Activated CD8-positive, alpha-beta T cell treated with anti-CD3 and anti-CD28 coated beads for 36 hours (primary cell): ENCODE results near the gene ALPK1. TPM values are rescaled to one million over a fixed set of nuclear protein-coding genes. Genes with fewer than 3 reads are reported as not detected.

Experiments used
- ATAC-seq: fragments of 200-7000 bp; cut with Tn5 transposase; one replicate; pipeline ENCODE4 v1.10.0; 2021; ENCODE audit warnings: mild to moderate bottlenecking, moderate library complexity
- CTCF ChIA-PET: fragments of 350-600 bp; sonication (Branson Sonifier 250); formaldehyde crosslinking; loops from one replicate; lab custom pipeline; 2021; ENCODE audit warnings: antibody characterized with exemption; lab: Charles Lee
- POLR2A ChIA-PET: fragments of 350-600 bp; sonication (Branson Sonifier 250); formaldehyde crosslinking; loops from one replicate; lab custom pipeline; 2021; ENCODE audit warnings: antibody characterized with exemption; lab: Charles Lee
- DNase-seq: peaks from one replicate; pipeline ENCODE4 v3.0.0-alpha.2; 2020
- H3K27ac Mint-ChIP-seq: one replicate; pipeline ENCODE4 v1.8.0; 2021; ENCODE audit warnings: mild to moderate bottlenecking, mixed read lengths
- H3K27me3 Mint-ChIP-seq: one replicate; pipeline ENCODE4 v1.8.0; 2021; ENCODE audit warnings: mixed read lengths
- H3K36me3 Mint-ChIP-seq: one replicate; pipeline ENCODE4 v1.8.0; 2021; ENCODE audit warnings: low read depth, mixed read lengths
- H3K4me1 Mint-ChIP-seq: one replicate; pipeline ENCODE4 v1.8.0; 2021; ENCODE audit warnings: low read depth, mixed read lengths
- H3K4me3 Mint-ChIP-seq: one replicate; pipeline ENCODE4 v1.8.0; 2021; ENCODE audit warnings: mild to moderate bottlenecking, moderate library complexity, mixed read lengths
- H3K9me3 Mint-ChIP-seq: one replicate; pipeline ENCODE4 v1.8.0; 2021; ENCODE audit warnings: mixed read lengths
- intact Hi-C: fragments of 100-400 bp; cut with micrococcal nuclease; formaldehyde crosslinking; loops from one replicate; pipeline ENCODE4 v1.10.0; 2022
- total RNA-seq, 2 experiments: library from RNA; stranded (reverse); gene quantifications; one replicate each; pipeline ENCODE4 v1.2.3, GENCODE V29; 2021
- TF ChIP-seq, protein P1 (sequence below): fragments of 200-600 bp; IDR thresholded peaks from one replicate; pipeline ENCODE4 v1.8.0; 2022; ENCODE audit warnings: antibody characterized with exemption, mild to moderate bottlenecking

Gene ALPK1
- total RNA-seq, 2 experiments from 2014 or later: 13.4 to 13.7 TPM

DNA sequence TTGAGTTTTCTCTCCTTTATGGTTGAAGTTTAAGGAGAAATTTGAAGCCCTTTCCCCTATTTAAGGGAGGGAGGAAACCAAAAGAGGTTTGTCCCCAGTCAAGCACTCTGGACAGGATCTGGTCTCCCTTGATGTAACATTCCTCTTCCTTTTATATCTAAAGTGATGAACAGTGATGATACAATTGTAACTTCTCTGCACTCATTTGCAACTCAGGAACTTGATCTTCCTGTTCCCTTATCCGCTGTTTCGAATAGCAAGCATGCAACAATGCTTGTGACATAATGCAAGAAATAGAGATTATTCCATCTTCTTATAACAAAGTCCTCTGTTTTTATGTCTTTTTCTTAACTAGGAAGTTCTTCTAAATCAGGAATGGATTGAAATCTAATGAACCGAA is 18.3 kb downstream of the ALPK1 start:
- intact Hi-C loops: no loop called here
- TF ChIP-seq, protein P1, sequence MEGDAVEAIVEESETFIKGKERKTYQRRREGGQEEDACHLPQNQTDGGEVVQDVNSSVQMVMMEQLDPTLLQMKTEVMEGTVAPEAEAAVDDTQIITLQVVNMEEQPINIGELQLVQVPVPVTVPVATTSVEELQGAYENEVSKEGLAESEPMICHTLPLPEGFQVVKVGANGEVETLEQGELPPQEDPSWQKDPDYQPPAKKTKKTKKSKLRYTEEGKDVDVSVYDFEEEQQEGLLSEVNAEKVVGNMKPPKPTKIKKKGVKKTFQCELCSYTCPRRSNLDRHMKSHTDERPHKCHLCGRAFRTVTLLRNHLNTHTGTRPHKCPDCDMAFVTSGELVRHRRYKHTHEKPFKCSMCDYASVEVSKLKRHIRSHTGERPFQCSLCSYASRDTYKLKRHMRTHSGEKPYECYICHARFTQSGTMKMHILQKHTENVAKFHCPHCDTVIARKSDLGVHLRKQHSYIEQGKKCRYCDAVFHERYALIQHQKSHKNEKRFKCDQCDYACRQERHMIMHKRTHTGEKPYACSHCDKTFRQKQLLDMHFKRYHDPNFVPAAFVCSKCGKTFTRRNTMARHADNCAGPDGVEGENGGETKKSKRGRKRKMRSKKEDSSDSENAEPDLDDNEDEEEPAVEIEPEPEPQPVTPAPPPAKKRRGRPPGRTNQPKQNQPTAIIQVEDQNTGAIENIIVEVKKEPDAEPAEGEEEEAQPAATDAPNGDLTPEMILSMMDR: no peak
- ChIA-PET CTCF (no interaction called here), POLR2A (no interaction called here)
- Mint-ChIP-seq H3K9me3 (no peaks in the 10 kb centered on the region), H3K4me3 (no peak overlapping the region), H3K27ac (no peak overlapping the region), H3K4me1 (peaks cover 11% of the 10 kb centered on the region), H3K36me3 (peaks cover 5% of the 10 kb centered on the region), H3K27me3 (no peaks in the 10 kb centered on the region)
- no peak for DNase-seq
- ATAC-seq: no peak

DNA sequence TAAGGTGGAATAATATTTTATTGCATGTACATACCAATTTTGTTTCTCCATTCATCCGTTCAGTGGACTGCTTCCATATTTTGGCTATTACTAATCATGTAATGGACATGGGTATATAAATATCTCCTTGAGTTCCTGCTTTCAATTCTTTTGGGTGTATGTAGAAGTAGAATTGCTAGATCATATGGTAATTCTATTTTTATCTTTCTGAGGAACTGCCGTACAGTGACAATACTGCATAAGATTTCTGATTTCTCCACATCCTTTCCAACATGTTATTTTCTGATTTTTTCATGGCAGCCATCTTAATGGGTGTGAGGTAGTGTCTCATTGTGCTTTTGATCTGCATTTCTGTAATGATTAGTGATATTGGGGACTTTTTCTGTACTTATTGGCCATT is 19.2 kb downstream of the ALPK1 start:
- no peak for DNase-seq
- no peak overlapping the region for H3K27ac Mint-ChIP-seq
- TF ChIP-seq, protein P1: no peak
- H3K4me1 Mint-ChIP-seq: peaks cover 11% of the 10 kb centered on the region
- no peak for ATAC-seq
- H3K27me3 Mint-ChIP-seq: no peaks in the 10 kb centered on the region
- POLR2A ChIA-PET: no interaction called here
- H3K9me3 Mint-ChIP-seq: no peaks in the 10 kb centered on the region
- no peak overlapping the region for H3K4me3 Mint-ChIP-seq
- CTCF ChIA-PET: no interaction called here
- intact Hi-C loops: no loop called here
- H3K36me3 Mint-ChIP-seq: peaks cover 5% of the 10 kb centered on the region

DNA sequence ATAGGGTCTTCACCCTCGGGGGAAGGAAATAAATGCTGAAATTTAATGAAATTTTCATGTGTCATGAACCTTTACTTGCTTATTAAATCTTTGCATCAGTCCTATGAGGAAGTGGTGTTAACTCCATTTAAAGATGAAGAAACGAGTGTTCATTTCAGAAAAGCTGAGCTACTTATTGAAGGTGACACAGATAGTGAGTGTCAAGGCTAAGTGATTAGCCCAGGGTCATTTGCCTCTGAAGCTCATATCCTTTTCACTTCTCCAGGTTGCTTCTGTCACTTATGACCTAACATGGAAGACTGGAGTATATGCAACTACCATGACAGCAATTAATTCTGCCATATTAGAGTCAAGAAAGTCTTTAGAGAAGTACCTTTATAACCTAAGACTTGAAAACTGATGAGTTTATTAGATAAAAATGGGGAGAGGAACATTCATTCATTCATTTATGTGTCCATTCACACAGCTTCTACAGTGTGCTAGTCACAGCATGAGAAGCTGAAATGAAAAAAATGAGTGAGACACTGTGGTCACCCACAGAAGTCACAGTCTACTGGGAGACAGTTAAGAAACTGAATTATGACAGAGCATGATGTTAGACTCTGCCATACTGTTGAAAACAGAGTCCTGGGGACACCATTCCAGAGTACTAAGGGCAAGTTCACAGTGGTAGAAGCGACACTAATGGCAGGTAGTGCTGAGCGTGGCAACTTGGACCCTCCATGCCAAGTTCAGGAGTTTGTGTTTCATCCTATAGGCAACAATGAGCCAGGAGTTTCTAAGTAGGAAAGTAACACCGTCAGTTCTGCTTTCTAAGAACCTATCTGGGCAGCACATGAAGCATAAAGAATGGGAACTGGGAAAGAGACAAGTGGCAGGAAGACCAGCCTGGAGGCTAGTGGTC is 21.3 kb downstream of the ALPK1 start:
- H3K4me3 Mint-ChIP-seq: no peak overlapping the region
- no peaks in the 10 kb centered on the region for H3K27me3 Mint-ChIP-seq
- ChIA-PET CTCF (interaction anchor here (0.6 to 1.8 kb wide), 4 partner anchors 9 to 206 kb away, joined by 3 to 6 read pairs (median 4); no protein-coding TSS in a partner anchor), POLR2A (no interaction called here)
- DNase-seq: no peak
- no peaks in the 10 kb centered on the region for H3K9me3 Mint-ChIP-seq
- intact Hi-C loops: no loop called here
- H3K4me1 Mint-ChIP-seq: peaks cover 10% of the 10 kb centered on the region
- peak; percentile 75 for ATAC-seq
- H3K27ac Mint-ChIP-seq: peak overlapping the region; percentile 22
- TF ChIP-seq, protein P1: no peak
- peaks cover 5% of the 10 kb centered on the region for H3K36me3 Mint-ChIP-seq

DNA sequence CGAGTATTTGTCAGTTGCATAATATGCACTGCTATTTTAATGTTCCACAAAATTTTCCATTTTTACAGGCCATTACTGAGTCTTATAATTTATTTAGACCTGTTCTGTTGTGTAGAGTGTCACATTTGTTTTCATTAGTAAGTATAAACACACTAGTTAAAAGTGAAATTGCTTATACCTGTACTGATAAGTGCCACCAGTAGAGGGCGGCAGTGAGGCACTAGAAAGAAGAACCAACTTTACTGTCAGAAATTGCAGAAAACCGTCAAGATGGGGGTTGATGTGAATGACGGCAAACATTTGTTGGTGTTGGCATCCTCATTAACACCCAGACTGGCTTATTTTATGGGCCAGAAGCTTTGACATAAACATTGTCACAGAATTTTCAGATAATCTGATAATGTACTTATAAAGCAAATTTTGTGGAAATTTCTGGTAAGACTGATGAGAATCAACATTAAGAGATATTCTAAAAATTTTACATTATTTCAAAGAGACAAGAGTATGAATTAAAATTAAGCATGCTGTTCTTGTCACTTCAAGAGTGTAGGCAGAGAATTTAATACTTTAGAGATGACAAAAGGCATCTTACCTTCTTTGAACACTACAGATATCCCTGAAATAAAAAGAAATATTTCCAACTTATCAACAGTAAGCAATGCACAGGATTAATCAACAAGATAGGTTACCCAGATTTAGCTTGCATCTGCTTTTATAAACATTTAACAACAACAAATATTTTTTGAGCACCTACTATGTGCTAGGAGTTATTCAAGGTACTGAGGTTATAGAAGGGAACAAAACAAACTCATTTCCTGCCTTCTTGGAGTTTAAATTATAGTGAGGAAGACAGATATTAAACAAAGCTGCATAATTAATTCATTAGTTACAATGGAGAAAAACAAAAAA is 24.9 kb downstream of the ALPK1 start:
- no peak overlapping the region for H3K4me3 Mint-ChIP-seq
- intact Hi-C loops: loop anchor here (10.0 kb wide), 1 partner anchor 283 kb away; no protein-coding TSS in a partner anchor
- no peaks in the 10 kb centered on the region for H3K9me3 Mint-ChIP-seq
- H3K27ac Mint-ChIP-seq: no peak overlapping the region
- TF ChIP-seq, protein P1: peak; percentile 96
- H3K27me3 Mint-ChIP-seq: no peaks in the 10 kb centered on the region
- DNase-seq: peak; percentile 92
- H3K4me1 Mint-ChIP-seq: peaks cover 10% of the 10 kb centered on the region
- H3K36me3 Mint-ChIP-seq: peaks cover 2% of the 10 kb centered on the region
- POLR2A ChIA-PET: interaction anchor here (2.0 kb wide), 1 partner anchor 36 kb away, joined by 6 read pairs; the partner anchor contains the start of gene TIFA
- ATAC-seq: peak; percentile 92
- CTCF ChIA-PET: interaction anchor here (0.7 to 2.9 kb wide), 23 partner anchors 9 to 483 kb away, joined by 3 to 17 read pairs (median 4); partner anchors contain the start of gene TIFA
